ENCODE results near the gene RASSF4.

DNA sequence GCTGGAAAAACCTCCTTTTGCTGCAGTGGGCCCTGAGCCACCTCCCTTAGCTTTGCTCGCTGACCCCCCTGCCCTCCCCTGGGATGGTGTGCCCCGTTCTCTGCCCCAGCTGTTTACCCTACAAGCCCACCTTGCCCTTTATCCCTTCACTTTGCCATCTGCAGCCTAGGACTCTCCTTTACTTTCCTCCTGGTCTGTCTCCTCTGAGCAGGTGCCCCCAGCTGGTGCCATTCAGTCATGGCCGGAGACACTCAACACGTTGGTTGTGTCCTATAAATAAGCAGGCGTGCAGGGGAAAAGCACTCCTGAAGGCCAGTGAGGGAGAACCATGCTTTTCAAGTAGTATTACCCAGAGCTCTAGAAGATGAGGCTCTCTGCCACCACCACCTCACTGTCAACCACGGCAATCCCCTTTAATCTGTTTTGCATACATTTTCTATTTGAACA is 6.1 kb downstream of the RASSF4 start:
- TF ChIP-seq EZH2 (IDR thresholded peaks at IDR 0.05; ENCODE audit: insufficient read depth, poor library complexity, severe bottlenecking) (no peak), EZH2phosphoT487 (IDR thresholded peaks at IDR 0.05; ENCODE audit: insufficient read depth, low read depth) (no peak)
